ENCODE results near the gene C11orf54.

- TF ChIP-seq CTCF (IDR thresholded peaks at IDR 0.05) (no peak), POLR2A (IDR thresholded peaks at IDR 0.05) (no peak)
Measured at GRCh38 chr11:93751001-93751400, 9.5 kb downstream of the C11orf54 start.

Measured in tibial nerve (tissue), 3 donors.